GM12873 (cell line): ENCODE measurements around the gene ESPNL.

Experiments
- CTCF ChIP-seq: IDR thresholded peaks from 2 replicates; pipeline ENCODE4 v1.5.1; 2012; ENCODE audit warnings: low read depth, mild to moderate bottlenecking, moderate library complexity, low read length, control low read depth; ENCODE audit not compliant: insufficient read depth; ENCODE audit errors: missing control alignments

Gene ESPNL

GRCh38 chr2:238143239-238143951 lies 43.3 kb downstream of the ESPNL start:
- TF ChIP-seq CTCF: no peak

- TF ChIP-seq CTCF: no peak
Observed at GRCh38 chr2:238144262-238144661, 44.1 kb downstream of the ESPNL start.

GRCh38 chr2:238145046-238145445 lies 44.9 kb downstream of the ESPNL start:
- TF ChIP-seq CTCF: no peak

- TF ChIP-seq CTCF: no peak
Observed at GRCh38 chr2:238145851-238146250, 45.7 kb downstream of the ESPNL start.

- TF ChIP-seq CTCF: no peak
Observed at GRCh38 chr2:238146884-238147544, 46.9 kb downstream of the ESPNL start.

- TF ChIP-seq CTCF: no peak
Observed at GRCh38 chr2:238148981-238149380, 48.8 kb downstream of the ESPNL start.

GRCh38 chr2:238149841-238150572 lies 49.9 kb downstream of the ESPNL start:
- TF ChIP-seq CTCF: no peak
